Stimulated activated CD4-positive, alpha-beta T cell treated with anti-CD3 and anti-CD28 coated beads, Interleukin-2, amount 100 ng/mL, for 4 hours (primary cell): ENCODE results near the gene MBTPS1.
"Not testable (repeated sequence)": the region's sequence is repeated elsewhere in the genome, so short reads cannot be mapped to it uniquely, and the experiment has no call there.

ENCODE experiments used
- DNase-seq: peaks from one replicate; pipeline ENCODE4 v3.0.0-alpha.2; 2020; ENCODE audit warnings: low read depth

MBTPS1 gene

DNA sequence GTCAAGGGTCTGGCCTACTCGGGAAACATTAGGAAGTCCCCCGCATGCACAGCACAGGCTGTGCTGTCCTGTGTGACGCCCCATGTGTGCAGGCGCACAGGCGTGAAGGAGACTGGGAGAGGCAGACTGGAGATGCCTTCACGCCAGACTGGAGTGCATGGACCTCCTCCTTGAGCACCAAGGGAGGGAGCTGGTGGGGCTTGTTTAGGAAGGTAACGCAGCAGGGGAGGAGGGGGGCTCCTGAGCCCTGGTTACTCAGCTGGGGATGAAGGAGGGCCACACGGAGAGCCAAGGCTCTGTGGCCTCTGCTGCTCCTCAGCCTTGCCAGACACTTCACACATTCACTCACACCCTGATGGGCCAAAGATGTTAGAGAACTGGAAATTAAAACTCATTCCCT, 20.5 kb upstream of the MBTPS1 start:
- DNase-seq: no peak

DNA sequence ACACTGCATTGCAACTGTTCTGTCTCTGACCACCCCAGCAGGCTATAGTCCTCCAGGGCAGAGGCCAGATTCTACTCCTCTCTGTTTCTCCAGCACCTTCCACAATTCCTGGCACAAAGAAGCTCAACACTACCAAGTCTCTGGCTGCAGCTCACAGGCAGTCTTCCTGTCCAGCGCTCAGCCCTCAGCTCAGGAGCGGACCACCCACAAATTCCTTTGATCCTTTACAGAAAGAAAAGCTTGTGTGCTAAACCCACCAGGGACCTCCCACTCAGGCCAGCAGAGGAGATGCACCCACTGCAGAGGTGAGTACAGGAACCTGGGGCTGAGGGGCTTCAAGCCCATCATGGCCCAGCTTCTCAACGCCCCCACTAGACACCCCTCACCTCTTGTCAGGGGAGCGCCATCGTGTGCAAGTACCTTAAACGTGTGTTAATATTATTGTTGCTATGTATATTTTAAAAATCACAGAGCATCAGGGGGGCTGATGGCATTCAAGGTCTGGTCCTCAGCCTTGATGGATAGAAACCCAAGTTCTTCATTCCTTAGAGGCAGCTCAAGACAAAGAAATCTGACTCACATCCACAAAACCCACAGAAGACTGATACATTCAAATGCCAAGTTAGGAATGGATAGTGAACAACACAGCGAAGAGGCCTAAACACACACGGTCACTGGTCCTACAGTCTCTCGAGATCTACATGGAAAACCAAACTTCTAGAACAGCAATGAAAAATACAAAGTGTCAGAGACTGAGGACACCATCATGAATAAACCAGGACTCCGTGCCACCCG, 19.8 kb upstream of the MBTPS1 start:
- no peak for DNase-seq

GRCh38 chr16:84132527-84133285, 16.0 kb upstream of the MBTPS1 start:
- no peak for DNase-seq

DNA sequence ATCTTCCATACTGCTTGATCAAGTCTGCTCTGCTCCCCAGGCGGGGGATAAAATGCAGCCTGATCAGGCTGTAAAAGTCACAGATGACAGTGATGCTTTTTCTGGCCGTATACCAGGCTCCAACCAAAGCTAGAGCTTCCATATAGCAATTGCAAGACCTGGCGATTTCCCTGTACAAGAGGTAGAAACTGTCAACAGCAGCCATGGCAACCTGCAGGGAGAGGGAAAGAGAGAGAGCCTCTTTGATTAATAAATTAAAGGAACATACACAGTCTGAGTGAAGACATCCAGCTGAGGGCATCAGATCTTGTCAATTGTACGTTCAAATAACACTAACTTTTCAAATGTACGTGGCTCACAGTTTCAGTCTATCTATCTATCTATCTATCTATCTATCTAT, 14.4 kb upstream of the MBTPS1 start:
- no peak for DNase-seq

GRCh38 chr16:84124257-84125073, 7.7 kb upstream of the MBTPS1 start:
- no peak for DNase-seq

GRCh38 chr16:84121007-84121406, 4.3 kb upstream of the MBTPS1 start:
- no peak for DNase-seq

GRCh38 chr16:84120023-84120422, 3.3 kb upstream of the MBTPS1 start:
- no peak for DNase-seq

DNA sequence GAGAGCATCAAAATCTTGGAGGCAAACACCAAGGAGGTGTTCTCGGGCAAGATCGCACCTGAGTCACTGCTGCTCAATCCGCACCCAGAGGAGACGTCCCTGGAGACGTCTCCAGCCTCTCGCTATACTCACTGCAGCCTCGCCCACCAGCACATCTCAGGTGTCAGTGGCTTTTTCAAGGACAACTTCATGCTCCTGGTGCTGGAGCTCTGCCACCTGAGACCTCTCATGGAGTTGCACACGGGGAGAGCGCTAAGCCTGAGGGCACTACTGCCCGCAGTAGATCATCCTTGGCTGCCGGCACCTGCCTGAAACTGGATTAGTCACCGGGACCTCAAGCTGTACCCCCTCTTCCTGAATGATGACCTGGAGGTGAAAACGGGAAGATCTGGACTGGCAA, 2.6 kb upstream of the MBTPS1 start:
- DNase-seq: no peak

DNA sequence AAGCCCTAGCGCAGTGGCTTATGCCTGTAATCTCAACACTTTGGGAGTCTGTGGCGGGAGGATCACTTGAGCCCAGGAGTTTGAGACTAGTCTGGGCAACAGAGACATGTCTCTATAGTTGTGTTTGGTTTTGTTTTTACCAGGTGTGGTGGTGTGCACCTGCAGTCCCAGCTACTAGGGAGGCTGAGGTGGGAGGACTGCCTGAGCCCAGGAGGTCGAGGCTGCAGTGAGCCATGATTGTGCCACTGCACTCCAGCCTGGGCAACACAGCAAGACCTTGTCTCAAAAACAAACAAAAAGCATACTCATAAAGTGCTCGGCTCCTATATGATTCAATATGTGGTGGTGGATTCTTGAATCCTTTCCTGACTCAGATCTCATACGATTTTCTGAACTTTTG, 1.6 kb upstream of the MBTPS1 start:
- not testable (repeated sequence) for DNase-seq

GRCh38 chr16:84117494-84117843, 727 bp upstream of the MBTPS1 start:
- peak; percentile 1 for DNase-seq

GRCh38 chr16:84115919-84116719, 623 bp downstream of the MBTPS1 start:
- DNase-seq: no peak

- peak; percentile 22 for DNase-seq
Measured at GRCh38 chr16:84111949-84112348, 4.8 kb downstream of the MBTPS1 start.

- no peak for DNase-seq
Measured at GRCh38 chr16:84111525-84111924, 5.2 kb downstream of the MBTPS1 start.

DNA sequence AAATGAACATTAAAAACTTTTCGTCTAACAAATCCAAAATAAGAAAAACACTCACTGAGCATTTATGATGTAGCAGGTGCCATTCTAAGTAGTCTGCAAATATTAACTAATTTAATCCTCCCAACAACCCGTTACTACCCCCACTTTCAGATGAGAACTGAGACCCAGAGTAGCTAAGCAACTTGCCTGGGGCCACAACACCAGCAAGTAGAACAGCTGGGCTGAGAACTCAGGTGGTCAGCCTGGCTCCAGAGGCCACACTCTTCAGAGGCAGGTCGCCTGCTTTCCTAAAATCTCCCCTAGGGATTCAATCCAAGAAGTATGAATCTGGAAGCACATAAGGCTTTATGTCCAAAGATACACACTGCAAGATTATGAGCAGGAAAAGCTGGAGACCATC, 6.2 kb downstream of the MBTPS1 start:
- no peak for DNase-seq

DNA sequence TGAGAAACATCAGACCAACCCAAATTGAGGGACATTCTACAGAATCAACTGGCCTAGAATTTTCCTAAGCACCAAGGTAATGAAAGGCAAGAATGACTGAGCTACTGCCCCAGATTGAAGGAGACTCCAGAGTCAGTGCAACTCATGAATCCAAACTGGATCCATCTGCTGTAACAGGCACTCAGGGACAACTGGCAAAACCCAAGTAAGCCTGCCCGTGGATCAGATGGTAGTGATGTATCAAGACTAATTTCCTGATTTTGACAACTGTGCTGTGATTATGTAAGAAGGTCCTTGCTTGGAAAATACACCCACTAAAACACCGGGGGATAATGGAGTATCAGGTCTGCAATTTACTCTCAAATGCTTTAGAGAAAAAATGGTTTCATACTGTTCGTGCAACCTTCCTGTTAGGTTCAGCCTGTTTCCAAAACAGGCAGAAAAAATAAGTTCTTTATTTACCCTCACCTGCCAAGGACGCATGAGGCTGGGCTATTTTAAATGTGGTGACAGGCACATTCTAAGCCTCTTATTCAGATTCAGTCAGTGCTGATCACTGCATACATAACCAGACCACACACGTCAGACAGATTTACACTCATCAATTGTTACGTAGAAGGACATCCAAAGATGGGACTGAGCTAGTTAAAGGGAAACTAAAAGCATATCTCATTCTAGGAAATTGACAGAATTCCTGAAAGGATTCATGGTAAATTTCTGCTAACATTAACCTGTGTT, 7.0 kb downstream of the MBTPS1 start:
- no peak for DNase-seq

- DNase-seq: no peak
Measured at GRCh38 chr16:84107921-84108320, 8.8 kb downstream of the MBTPS1 start.

- no peak for DNase-seq
Measured at GRCh38 chr16:84105948-84106740, 10.6 kb downstream of the MBTPS1 start.

DNA sequence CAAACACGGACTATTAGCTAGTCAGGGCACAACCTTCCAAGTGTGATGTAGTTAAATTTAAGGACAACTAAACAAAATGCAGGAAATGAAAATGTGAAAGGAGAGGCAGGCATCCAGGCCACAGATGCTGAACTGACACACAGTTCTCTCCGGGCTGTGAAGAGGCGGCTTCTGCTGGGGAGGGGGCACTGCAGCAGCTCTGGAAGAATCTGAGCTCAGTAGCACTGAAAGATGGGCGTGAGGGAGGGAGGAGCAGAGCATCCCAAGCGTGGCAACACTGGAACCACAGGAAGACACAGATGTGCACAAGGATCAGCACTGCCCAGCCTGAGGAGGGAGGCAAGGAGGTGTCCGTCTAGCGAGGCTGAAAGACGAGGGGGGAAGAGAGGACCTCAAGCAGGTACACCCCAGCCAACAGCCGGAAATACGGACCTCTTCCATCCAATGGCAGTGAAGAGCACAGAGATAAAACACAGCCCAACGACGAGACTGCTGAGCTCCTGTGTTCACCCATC, 11.4 kb downstream of the MBTPS1 start:
- DNase-seq: no peak

DNA sequence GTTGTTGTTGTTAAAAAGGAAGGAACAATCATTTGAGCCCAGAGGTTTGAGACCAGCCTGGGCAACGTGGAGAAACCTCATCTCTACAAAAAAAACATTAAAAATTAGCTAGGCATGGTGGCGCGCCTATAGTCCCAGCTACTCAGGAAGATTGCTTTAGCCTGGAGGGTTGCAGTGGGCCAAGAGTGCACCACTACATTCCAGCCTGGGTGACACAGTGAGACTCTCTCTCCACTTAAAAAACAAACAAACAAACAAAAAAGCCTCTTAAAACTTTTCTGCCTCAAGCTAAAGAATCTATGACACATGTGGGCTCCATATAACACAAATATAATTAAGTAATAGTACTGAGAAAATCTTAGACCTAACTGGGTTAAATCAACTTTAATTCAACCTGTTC, 12.5 kb downstream of the MBTPS1 start:
- no peak for DNase-seq

- DNase-seq: no peak
Measured at GRCh38 chr16:84103678-84104077, 13.1 kb downstream of the MBTPS1 start.
